Ishikawa (cell line): ENCODE results near the gene TRMT13.

Experiments
- CEBPB ChIP-seq: IDR thresholded peaks from 2 replicates; pipeline ENCODE4 v1.6.1; 2012
- CREB1 ChIP-seq: IDR thresholded peaks from 2 replicates; pipeline ENCODE4 v1.6.1; 2012; ENCODE audit warnings: low read depth
- EGR1 ChIP-seq: IDR thresholded peaks from 2 replicates; pipeline ENCODE4 v1.6.1; 2012
- EP300 ChIP-seq: IDR thresholded peaks from 2 replicates; pipeline ENCODE4 v1.6.1; 2012; ENCODE audit warnings: borderline replicate concordance
- FOXM1 ChIP-seq: IDR thresholded peaks from 2 replicates; pipeline ENCODE4 v1.6.1; 2012; ENCODE audit warnings: low read depth, borderline replicate concordance
- MAX ChIP-seq: IDR thresholded peaks from 2 replicates; pipeline ENCODE4 v1.6.1; 2012
- NFIC ChIP-seq: IDR thresholded peaks from 2 replicates; pipeline ENCODE4 v1.6.1; 2012
- RAD21 ChIP-seq: IDR thresholded peaks from 2 replicates; pipeline ENCODE4 v1.6.1; 2012; ENCODE audit warnings: low read depth
- TAF1 ChIP-seq: IDR thresholded peaks from 2 replicates; pipeline ENCODE4 v1.6.1; 2012; ENCODE audit warnings: low read depth, mild to moderate bottlenecking
- TCF12 ChIP-seq: IDR thresholded peaks from 2 replicates; pipeline ENCODE4 v1.6.1; 2012; ENCODE audit warnings: low read depth
- TEAD4 ChIP-seq: IDR thresholded peaks from 2 replicates; pipeline ENCODE4 v1.6.1; 2012
- USF1 ChIP-seq: IDR thresholded peaks from 2 replicates; pipeline ENCODE4 v1.6.1; 2012
- YY1 ChIP-seq: IDR thresholded peaks from 2 replicates; pipeline ENCODE4 v1.6.1; 2012; ENCODE audit warnings: low read depth
- ZBTB7A ChIP-seq: IDR thresholded peaks from 2 replicates; pipeline ENCODE4 v1.6.1; 2012; ENCODE audit warnings: low read depth
- TF ChIP-seq, protein P1 (sequence below): IDR thresholded peaks from 2 replicates; pipeline ENCODE4 v1.6.1; 2012; ENCODE audit warnings: low read depth, mild to moderate bottlenecking

Gene TRMT13

DNA sequence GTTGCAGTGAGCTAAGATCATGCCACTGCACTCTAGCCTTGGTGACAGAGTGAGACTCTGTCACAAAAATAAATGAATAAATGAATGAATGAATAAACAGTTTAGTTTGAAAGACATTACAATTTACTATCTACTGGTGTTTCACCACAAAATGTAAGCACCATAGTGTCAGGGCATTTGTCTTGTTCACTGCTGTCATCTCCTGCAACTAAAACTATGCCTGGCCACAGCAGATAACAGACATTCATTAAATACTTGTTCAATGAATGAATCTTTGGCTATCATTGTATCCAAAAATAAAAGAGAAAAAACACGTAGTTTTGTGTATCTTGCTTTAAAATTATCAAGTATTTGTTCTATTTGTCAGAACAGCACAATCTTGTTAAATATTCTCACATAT, 32.8 kb upstream of the TRMT13 start:
- TF ChIP-seq TAF1 (no peak), RAD21 (no peak), TEAD4 (no peak), CREB1 (no peak), USF1 (no peak)

GRCh38 chr1:100101564-100101963, 31.4 kb upstream of the TRMT13 start:
- no peak for TF ChIP-seq TEAD4
- no peak for TF ChIP-seq ZBTB7A
- no peak for TF ChIP-seq USF1
- TF ChIP-seq EP300, result no peak
- TF ChIP-seq RAD21, result no peak
- TF ChIP-seq, protein P1, sequence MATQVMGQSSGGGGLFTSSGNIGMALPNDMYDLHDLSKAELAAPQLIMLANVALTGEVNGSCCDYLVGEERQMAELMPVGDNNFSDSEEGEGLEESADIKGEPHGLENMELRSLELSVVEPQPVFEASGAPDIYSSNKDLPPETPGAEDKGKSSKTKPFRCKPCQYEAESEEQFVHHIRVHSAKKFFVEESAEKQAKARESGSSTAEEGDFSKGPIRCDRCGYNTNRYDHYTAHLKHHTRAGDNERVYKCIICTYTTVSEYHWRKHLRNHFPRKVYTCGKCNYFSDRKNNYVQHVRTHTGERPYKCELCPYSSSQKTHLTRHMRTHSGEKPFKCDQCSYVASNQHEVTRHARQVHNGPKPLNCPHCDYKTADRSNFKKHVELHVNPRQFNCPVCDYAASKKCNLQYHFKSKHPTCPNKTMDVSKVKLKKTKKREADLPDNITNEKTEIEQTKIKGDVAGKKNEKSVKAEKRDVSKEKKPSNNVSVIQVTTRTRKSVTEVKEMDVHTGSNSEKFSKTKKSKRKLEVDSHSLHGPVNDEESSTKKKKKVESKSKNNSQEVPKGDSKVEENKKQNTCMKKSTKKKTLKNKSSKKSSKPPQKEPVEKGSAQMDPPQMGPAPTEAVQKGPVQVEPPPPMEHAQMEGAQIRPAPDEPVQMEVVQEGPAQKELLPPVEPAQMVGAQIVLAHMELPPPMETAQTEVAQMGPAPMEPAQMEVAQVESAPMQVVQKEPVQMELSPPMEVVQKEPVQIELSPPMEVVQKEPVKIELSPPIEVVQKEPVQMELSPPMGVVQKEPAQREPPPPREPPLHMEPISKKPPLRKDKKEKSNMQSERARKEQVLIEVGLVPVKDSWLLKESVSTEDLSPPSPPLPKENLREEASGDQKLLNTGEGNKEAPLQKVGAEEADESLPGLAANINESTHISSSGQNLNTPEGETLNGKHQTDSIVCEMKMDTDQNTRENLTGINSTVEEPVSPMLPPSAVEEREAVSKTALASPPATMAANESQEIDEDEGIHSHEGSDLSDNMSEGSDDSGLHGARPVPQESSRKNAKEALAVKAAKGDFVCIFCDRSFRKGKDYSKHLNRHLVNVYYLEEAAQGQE, result no peak
- TF ChIP-seq FOXM1, result no peak
- TF ChIP-seq TAF1, result no peak
- TF ChIP-seq CEBPB, result no peak

DNA sequence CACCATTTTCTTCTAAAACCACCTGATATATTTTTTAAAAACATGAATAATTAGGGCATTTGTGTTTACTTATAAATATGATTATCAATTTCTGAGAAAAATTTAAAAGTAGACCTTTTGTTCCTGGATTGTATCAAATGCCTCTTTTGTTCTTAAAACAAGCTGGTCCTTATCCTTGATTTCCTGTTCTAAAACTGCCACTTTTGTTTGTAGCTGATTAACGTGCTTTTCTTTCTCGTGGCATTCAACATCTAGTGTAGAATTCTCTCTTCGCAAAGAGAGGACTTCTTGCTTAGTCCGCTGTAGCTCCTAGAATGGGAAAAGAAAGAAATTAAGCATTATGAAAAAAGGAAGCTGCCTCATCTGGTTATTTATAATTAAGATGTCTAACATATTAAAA, 25.3 kb upstream of the TRMT13 start:
- TF ChIP-seq USF1, result no peak
- TF ChIP-seq, protein P1, result no peak
- TF ChIP-seq EGR1, result no peak
- TF ChIP-seq CEBPB, result no peak
- TF ChIP-seq RAD21, result no peak
- TF ChIP-seq FOXM1, result no peak
- TF ChIP-seq TAF1, result no peak
- no peak for TF ChIP-seq CREB1
- TF ChIP-seq MAX, result no peak
- TF ChIP-seq TCF12, result no peak
- TF ChIP-seq EP300, result no peak
- TF ChIP-seq ZBTB7A, result no peak
- no peak for TF ChIP-seq YY1
- TF ChIP-seq NFIC, result no peak
- no peak for TF ChIP-seq TEAD4

- TF ChIP-seq, protein P1, result no peak
- TF ChIP-seq CREB1, result no peak
- TF ChIP-seq YY1, result no peak
- no peak for TF ChIP-seq MAX
- TF ChIP-seq CEBPB, result no peak
- TF ChIP-seq FOXM1, result no peak
- TF ChIP-seq NFIC, result no peak
- no peak for TF ChIP-seq RAD21
- no peak for TF ChIP-seq TAF1
- no peak for TF ChIP-seq ZBTB7A
- TF ChIP-seq EP300, result no peak
- no peak for TF ChIP-seq TEAD4
- no peak for TF ChIP-seq TCF12
These were observed 23.4 kb upstream of the TRMT13 start for GRCh38 chr1:100109554-100110066.
